ENCODE measurements around the gene PKHD1. TPM values are rescaled to one million over a fixed set of nuclear protein-coding genes. Genes with fewer than 3 reads are reported as not detected.

The PKHD1 gene
- polyA plus RNA-seq, 1 experiment, result not detected

DNA sequence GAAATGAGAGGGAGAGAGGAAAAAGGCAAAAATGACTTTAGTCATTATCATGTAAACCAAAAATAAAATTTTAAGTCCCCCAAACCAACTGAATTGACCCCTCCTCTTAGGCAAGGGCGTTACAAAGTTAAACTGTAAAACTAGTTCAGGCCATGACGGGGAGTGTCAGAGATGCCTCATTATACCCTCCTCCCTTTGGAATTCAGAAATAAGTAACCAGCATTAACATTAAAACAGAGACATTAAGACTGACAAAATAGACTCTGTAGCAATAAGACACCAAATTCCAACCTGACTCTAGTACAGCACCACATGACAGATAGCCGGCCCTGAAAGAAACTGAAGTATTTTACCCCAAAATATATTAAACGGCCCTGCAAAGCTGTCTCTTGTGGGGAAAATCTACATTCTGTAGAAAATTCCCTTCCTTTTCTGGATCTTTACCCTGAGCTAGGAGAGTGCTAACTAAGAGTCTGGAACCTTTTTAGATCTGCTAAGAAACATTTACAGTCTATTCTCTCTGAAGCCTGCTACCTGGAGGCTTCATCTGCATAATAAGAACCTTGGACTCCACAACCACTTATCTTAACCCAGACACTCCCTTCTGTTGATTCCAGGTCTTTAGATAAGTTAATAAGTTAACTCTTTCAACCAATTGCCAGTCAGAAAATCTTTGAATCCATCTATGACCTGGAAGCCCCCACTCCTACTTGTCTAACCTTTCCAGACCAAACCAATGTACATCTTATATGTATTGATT, 150.7 kb downstream of the PKHD1 start:
- no peaks in the 10 kb centered on the region for H3K9me3 ChIP-seq (ENCODE audit: control insufficient read depth, insufficient read depth, low read length)
- H3K4me3 ChIP-seq (ENCODE audit: low read depth, low read length), result no peak overlapping the region
- no peak overlapping the region for H3K27ac ChIP-seq (ENCODE audit: low read depth, low read length)
- no peaks in the 10 kb centered on the region for H3K27me3 ChIP-seq (ENCODE audit: control insufficient read depth, insufficient read depth, low read length)
- no peak for DNase-seq (ENCODE audit: low read depth, low spot score)
- CTCF ChIA-PET, result no interaction called here
- TF ChIP-seq, protein P1, sequence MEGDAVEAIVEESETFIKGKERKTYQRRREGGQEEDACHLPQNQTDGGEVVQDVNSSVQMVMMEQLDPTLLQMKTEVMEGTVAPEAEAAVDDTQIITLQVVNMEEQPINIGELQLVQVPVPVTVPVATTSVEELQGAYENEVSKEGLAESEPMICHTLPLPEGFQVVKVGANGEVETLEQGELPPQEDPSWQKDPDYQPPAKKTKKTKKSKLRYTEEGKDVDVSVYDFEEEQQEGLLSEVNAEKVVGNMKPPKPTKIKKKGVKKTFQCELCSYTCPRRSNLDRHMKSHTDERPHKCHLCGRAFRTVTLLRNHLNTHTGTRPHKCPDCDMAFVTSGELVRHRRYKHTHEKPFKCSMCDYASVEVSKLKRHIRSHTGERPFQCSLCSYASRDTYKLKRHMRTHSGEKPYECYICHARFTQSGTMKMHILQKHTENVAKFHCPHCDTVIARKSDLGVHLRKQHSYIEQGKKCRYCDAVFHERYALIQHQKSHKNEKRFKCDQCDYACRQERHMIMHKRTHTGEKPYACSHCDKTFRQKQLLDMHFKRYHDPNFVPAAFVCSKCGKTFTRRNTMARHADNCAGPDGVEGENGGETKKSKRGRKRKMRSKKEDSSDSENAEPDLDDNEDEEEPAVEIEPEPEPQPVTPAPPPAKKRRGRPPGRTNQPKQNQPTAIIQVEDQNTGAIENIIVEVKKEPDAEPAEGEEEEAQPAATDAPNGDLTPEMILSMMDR (IDR thresholded peaks at IDR 0.05; ENCODE audit: low read depth, low read length), result no peak
- POLR2A ChIA-PET, result no interaction called here

DNA sequence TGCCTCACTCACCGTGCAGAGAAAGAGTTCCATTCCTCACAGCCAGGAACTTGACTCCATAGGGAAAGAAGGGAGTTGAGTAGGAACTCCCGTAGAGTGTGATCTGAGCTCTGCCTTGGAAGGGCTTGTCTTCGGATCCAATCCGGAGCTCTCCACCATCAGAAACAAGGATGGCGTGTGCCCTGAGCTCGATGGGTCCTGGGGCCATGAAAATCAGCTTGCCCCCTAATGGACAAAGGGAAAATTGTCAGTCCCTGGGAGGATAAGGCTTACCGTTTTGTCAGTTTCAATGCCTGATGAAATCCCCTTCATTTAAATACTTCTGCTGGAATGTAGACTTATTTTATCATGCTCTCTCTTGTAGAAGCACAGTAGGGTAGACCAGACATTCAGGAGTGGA, 153.3 kb downstream of the PKHD1 start:
- TF ChIP-seq, protein P1 (IDR thresholded peaks at IDR 0.05; ENCODE audit: low read depth, low read length), result peak; percentile 9; the same call in 1 of the 2 replicates
- no peak overlapping the region for H3K4me3 ChIP-seq (ENCODE audit: low read depth, low read length)
- DNase-seq (ENCODE audit: low read depth, low spot score), result no peak
- no peak overlapping the region for H3K27ac ChIP-seq (ENCODE audit: low read depth, low read length)
- no peaks in the 10 kb centered on the region for H3K27me3 ChIP-seq (ENCODE audit: control insufficient read depth, insufficient read depth, low read length)
- ChIA-PET POLR2A (no interaction called here), CTCF (no interaction called here)
- H3K9me3 ChIP-seq (ENCODE audit: control insufficient read depth, insufficient read depth, low read length), result no peaks in the 10 kb centered on the region

DNA sequence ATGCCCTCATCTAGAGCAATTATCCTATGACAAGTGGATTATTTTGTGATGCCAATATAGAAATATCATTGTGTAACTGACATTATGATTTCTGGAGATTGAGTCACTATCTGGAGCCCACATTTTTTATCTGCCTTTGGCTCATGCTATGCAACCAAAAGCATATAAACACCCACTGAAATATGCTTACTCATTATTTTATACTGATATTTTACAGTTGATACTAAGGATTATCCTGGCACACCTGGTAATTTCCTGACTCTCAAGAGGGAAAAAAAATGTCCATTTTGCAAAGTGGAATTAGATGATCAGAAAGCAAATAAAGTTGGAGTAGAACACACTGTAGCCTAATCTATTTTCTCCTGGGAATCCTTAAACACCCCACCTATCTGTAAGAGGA, 154.5 kb downstream of the PKHD1 start:
- CTCF ChIA-PET, result no interaction called here
- Histone ChIP-seq H3K9me3 (ENCODE audit: control insufficient read depth, insufficient read depth, low read length) (no peaks in the 10 kb centered on the region), H3K4me3 (ENCODE audit: low read depth, low read length) (no peak overlapping the region), H3K27ac (ENCODE audit: low read depth, low read length) (no peak overlapping the region), H3K27me3 (ENCODE audit: control insufficient read depth, insufficient read depth, low read length) (no peaks in the 10 kb centered on the region)
- TF ChIP-seq, protein P1 (IDR thresholded peaks at IDR 0.05; ENCODE audit: low read depth, low read length), result no peak
- POLR2A ChIA-PET, result no interaction called here
- no peak for DNase-seq (ENCODE audit: low read depth, low spot score)

DNA sequence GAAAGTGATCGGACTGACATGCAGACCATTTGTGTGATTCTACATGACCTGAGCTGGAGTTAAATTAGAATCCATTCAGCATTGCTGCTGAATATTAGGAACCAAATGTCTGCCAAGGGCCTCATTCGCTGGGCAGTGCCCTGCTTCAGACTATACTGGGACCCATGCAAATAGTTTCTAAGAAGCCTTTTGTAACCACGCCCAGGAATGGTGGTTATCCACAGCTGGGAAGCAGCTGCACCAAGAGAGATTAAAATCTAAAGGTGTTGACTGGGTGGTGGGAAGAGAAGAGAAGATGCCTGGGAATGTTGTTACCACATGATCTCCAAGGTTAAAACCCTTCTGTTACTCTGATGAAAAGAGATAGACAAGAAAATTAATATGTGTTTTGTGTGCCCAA, 156.8 kb downstream of the PKHD1 start:
- ChIA-PET CTCF (no interaction called here), POLR2A (no interaction called here)
- H3K27me3 ChIP-seq (ENCODE audit: control insufficient read depth, insufficient read depth, low read length), result no peaks in the 10 kb centered on the region
- H3K27ac ChIP-seq (ENCODE audit: low read depth, low read length), result no peak overlapping the region
- H3K4me3 ChIP-seq (ENCODE audit: low read depth, low read length), result no peak overlapping the region
- DNase-seq (ENCODE audit: low read depth, low spot score), result no peak
- TF ChIP-seq, protein P1 (IDR thresholded peaks at IDR 0.05; ENCODE audit: low read depth, low read length), result no peak
- H3K9me3 ChIP-seq (ENCODE audit: control insufficient read depth, insufficient read depth, low read length), result no peaks in the 10 kb centered on the region

DNA sequence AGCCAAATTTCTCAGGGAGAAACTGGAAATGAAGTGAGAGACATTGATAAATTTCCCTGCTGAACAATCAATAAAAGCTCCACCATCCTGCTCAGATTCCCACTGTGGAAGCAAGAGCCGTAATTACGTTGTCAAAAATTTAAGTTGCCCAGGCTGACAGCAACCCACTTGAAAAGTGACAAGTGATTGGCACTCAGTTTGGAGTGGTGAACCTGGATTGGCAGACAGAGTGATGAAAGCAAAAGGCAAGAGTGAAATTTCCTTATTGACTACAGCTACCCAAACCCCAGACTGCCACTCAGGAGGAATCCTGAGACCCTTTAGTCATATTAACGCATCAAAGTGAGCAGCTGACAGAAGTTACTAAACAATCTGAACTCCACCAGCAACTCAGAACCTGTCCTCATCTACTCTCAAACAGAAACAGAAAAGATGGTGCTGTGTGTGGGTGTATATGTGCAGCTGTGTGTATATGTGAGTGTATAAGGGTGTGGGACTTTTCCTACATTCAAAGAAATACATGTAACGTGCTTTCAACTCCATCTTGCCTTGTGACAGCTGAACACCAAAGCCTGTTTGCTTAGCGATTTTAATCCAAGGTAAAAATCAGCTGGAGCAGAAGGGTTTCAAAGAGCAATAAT, 157.4 kb downstream of the PKHD1 start:
- POLR2A ChIA-PET, result no interaction called here
- H3K27ac ChIP-seq (ENCODE audit: low read depth, low read length), result no peak overlapping the region
- DNase-seq (ENCODE audit: low read depth, low spot score), result no peak
- TF ChIP-seq, protein P1 (IDR thresholded peaks at IDR 0.05; ENCODE audit: low read depth, low read length), result no peak
- CTCF ChIA-PET, result no interaction called here
- no peaks in the 10 kb centered on the region for H3K27me3 ChIP-seq (ENCODE audit: control insufficient read depth, insufficient read depth, low read length)
- H3K4me3 ChIP-seq (ENCODE audit: low read depth, low read length), result no peak overlapping the region
- H3K9me3 ChIP-seq (ENCODE audit: control insufficient read depth, insufficient read depth, low read length), result no peaks in the 10 kb centered on the region
